ENCODE data around the gene ZFHX3.

The ZFHX3 gene

GRCh38 chr16:72862090-72862489, 185.8 kb downstream of the ZFHX3 start:
- no peak for DNase-seq

- no peak for DNase-seq
These were observed 187.0 kb downstream of the ZFHX3 start for GRCh38 chr16:72860726-72861562.

- no peak for DNase-seq
These were observed 188.3 kb downstream of the ZFHX3 start for GRCh38 chr16:72859581-72859980.

GRCh38 chr16:72858665-72859493, 189.0 kb downstream of the ZFHX3 start:
- DNase-seq, result peak; percentile 14

- DNase-seq, result no peak
These were observed 189.9 kb downstream of the ZFHX3 start for GRCh38 chr16:72857834-72858664.

GRCh38 chr16:72856797-72857196, 191.1 kb downstream of the ZFHX3 start:
- no peak for DNase-seq

GRCh38 chr16:72854267-72854959, 193.5 kb downstream of the ZFHX3 start:
- no peak for DNase-seq

- DNase-seq, result no peak
These were observed 194.2 kb downstream of the ZFHX3 start for GRCh38 chr16:72853575-72854266.

GRCh38 chr16:72852421-72852820, 195.5 kb downstream of the ZFHX3 start:
- DNase-seq, result no peak

- DNase-seq, result no peak
These were observed 197.1 kb downstream of the ZFHX3 start for GRCh38 chr16:72850853-72851252.

GRCh38 chr16:72850021-72850420, 197.9 kb downstream of the ZFHX3 start:
- DNase-seq, result no peak

- peak; percentile 79 for DNase-seq
These were observed 198.9 kb downstream of the ZFHX3 start for GRCh38 chr16:72848759-72849664.

GRCh38 chr16:72848028-72848400, 199.9 kb downstream of the ZFHX3 start:
- DNase-seq, result no peak

GRCh38 chr16:72847187-72848027, 200.5 kb downstream of the ZFHX3 start:
- DNase-seq, result peak; percentile 14

- DNase-seq, result no peak
These were observed 201.3 kb downstream of the ZFHX3 start for GRCh38 chr16:72846594-72846993.

- no peak for DNase-seq
These were observed 202.5 kb downstream of the ZFHX3 start for GRCh38 chr16:72845322-72846020.

- DNase-seq, result no peak
These were observed 203.6 kb downstream of the ZFHX3 start for GRCh38 chr16:72844225-72844920.

- no peak for DNase-seq
These were observed 206.4 kb downstream of the ZFHX3 start for GRCh38 chr16:72841506-72841905.
